ENCODE measurements around the gene VAMP1.

Gene VAMP1

GRCh38 chr12:6438345-6438744 is 32.1 kb downstream of the VAMP1 start:
- no peaks in the 10 kb centered on the region for H3K9me3 ChIP-seq (ENCODE audit: severe bottlenecking)
- TF ChIP-seq CTCF (IDR thresholded peaks at IDR 0.05; ENCODE audit: low read depth, low read length) = no peak
- H3K27me3 ChIP-seq (ENCODE audit: insufficient read depth, low read depth, severe bottlenecking) = no peaks in the 10 kb centered on the region
- no peak for DNase-seq
- H3K27ac ChIP-seq = no peak overlapping the region
- no peaks in the 10 kb centered on the region for H3K36me3 ChIP-seq
- no peak overlapping the region for H3K4me3 ChIP-seq (ENCODE audit: low read depth, low read length)

GRCh38 chr12:6437586-6437985 is 32.9 kb downstream of the VAMP1 start:
- no peaks in the 10 kb centered on the region for H3K27me3 ChIP-seq (ENCODE audit: insufficient read depth, low read depth, severe bottlenecking)
- DNase-seq = no peak

GRCh38 chr12:6435961-6436715 is 34.3 kb downstream of the VAMP1 start:
- no peak overlapping the region for H3K27ac ChIP-seq
- H3K36me3 ChIP-seq = no peaks in the 10 kb centered on the region
- DNase-seq = no peak
- no peak for TF ChIP-seq CTCF (IDR thresholded peaks at IDR 0.05; ENCODE audit: low read depth, low read length)
- H3K9me3 ChIP-seq (ENCODE audit: severe bottlenecking) = no peaks in the 10 kb centered on the region
- no peak overlapping the region for H3K4me3 ChIP-seq (ENCODE audit: low read depth, low read length)
- no peaks in the 10 kb centered on the region for H3K27me3 ChIP-seq (ENCODE audit: insufficient read depth, low read depth, severe bottlenecking)

More at GRCh38 chr12:6437586-6437985, 32.9 kb downstream of the VAMP1 start:
- H3K9me3 ChIP-seq (ENCODE audit: severe bottlenecking) = no peaks in the 10 kb centered on the region
- H3K4me3 ChIP-seq (ENCODE audit: low read depth, low read length) = no peak overlapping the region
- TF ChIP-seq CTCF (IDR thresholded peaks at IDR 0.05; ENCODE audit: low read depth, low read length) = no peak
- H3K36me3 ChIP-seq = no peaks in the 10 kb centered on the region
- H3K27ac ChIP-seq = no peak overlapping the region

- no peaks in the 10 kb centered on the region for H3K27me3 ChIP-seq (ENCODE audit: insufficient read depth, low read depth, severe bottlenecking)
- TF ChIP-seq CTCF (IDR thresholded peaks at IDR 0.05; ENCODE audit: low read depth, low read length) = no peak
- no peak overlapping the region for H3K4me3 ChIP-seq (ENCODE audit: low read depth, low read length)
- no peaks in the 10 kb centered on the region for H3K36me3 ChIP-seq
- no peak for DNase-seq
- H3K9me3 ChIP-seq (ENCODE audit: severe bottlenecking) = no peaks in the 10 kb centered on the region
- H3K27ac ChIP-seq = no peak overlapping the region
Measured at GRCh38 chr12:6434205-6435140, 36.0 kb downstream of the VAMP1 start.

GRCh38 chr12:6432991-6433390 is 37.5 kb downstream of the VAMP1 start:
- TF ChIP-seq CTCF (IDR thresholded peaks at IDR 0.05; ENCODE audit: low read depth, low read length) = no peak
- Histone ChIP-seq H3K27me3 (ENCODE audit: insufficient read depth, low read depth, severe bottlenecking) (no peaks in the 10 kb centered on the region), H3K27ac (no peak overlapping the region), H3K4me3 (ENCODE audit: low read depth, low read length) (no peak overlapping the region), H3K36me3 (no peaks in the 10 kb centered on the region), H3K9me3 (ENCODE audit: severe bottlenecking) (no peaks in the 10 kb centered on the region)
- no peak for DNase-seq

Data from WERI-Rb-1 (cell line).